ENCODE data around the gene MLXIP.
A peak's percentile ranks its signal among the peaks of the same experiment; 100 is the strongest.
"Not testable (repeated sequence)": the region's sequence is repeated elsewhere in the genome, so short reads cannot be mapped to it uniquely, and the experiment has no call there.

Gene MLXIP
- total RNA-seq: 79.0 to 116 reads per million in 2 donors

DNA sequence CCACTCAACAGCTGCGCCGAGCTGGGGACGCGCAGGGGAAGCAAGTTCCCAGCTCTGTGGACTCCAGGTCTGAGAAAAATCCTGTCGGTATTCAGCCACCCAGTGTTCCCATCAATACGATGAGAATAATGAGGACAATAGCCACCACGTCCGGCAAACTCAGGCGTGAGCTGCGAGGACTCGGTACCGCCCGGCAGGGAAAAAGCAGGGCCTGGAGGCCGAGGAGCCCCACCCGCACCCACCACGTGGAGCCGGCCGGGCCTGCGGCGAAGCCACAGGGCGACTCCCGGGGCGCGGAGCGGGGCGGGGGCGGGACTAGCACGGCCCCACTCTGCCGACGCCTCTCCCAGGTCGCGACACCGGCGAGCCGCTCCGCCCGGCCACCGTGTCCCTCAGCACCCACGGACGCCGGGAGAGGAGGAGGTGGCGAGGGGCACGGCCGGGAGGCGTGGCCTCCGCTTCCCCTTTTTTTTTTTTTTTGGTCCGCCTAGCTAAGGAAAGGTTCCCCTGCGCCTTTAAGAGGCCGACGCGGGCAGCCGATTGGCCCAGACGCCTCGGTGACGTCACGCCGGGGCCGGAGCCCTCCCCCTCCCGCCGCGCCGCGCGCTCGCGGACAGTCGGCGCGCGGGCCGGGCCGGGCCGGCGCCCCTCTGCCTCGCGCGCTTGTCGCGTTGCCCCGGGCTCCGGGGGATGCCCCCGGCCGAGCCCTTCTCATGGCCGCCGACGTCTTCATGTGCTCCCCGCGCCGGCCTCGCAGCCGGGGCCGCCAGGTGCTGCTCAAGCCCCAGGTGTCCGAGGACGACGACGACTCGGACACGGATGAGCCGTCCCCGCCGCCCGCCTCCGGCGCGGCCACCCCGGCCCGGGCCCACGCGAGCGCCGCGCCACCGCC, at the start of gene MLXIP:
MLXIP (plus strand) TSS at position 616 of the 892 bp plus-strand sequence; CDS start at position 714, 98 bp downstream.
- peak; percentile 84 for DNase-seq

GRCh38 chr12:122028905-122029560, 49.5 kb upstream of the MLXIP start:
- DNase-seq: no peak

DNA sequence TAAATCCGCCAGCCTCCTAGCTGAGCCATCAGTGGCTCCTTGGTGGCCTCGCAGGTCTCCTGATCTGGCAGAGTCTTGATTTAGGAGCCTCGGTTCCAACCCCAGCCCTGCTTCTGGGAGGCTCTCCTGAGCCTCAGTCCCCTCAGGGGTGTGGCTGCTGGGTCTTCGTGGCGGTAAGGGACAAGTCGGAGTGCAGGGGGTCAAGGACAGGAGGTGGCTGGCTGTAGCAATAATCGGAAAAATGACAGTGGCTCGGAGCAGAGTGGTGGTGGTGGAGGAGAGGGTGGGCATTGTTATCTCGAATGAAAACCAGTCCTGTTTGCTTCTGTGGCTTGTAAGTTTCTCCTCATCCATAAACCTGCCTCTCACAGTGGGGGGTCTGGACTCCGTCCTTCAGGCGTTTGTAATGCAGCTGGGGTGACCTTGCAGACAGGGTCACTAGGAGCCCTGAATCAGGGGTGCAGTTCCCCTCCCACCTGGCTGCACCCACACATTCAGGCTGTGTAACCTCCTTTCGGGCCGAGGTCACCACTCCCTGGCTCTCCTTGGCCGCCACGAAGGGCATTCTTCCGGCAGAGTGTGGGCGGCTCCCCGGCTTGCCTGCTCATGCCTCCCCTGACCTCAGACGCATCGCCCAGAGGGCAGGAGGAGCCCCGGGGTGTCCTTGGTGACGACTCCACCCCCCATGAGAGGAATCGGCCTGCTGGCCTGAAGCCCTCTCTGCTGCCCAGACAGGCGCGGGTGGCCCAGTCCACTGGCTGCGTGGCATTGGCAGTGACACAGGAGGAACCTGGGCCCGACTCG, 48.7 kb upstream of the MLXIP start:
- no peak for DNase-seq

- DNase-seq: no peak
Observed at GRCh38 chr12:122030424-122031035, 48.0 kb upstream of the MLXIP start.

DNA sequence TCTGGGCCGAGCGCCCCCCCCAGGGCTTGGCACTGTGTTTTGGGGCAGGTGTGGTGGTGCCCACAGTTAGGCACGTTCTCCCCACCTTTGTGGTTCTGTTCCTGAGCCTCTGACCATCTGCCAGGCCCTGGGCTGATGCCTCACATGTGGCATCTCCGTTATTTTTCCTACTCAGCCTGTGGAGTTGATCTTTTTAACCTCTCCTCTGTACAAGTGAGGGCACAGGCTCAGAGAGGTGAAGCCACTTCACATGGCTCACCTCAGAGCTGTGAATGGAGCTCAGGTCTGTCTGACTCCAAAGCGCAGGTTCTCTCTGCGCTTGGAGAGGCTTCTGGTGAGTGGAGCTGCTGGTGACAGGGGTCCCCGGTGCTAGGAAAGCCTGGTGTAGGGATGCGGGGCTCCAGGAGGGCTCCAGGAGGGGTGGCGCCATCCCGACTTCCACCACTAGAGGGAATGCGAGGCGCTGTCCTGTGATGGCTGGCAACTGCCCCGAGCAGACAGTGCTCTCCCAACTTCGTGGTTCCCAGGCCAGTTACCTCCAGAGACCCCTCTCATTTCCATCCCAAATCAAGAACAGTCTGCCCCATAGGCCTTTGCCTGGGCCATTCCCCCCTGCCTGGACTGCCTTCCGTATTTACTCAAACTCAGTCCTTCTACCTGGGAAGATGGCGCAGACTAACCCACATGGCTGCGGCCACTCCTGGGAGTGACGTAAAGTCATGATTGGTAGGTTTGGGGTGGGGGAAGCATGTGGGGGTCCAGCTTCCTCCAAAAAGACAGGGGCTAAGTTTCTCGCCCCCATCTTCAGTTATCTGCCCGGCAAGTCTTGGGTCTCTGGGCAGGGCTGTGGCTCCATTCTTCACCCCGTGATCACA, 47.0 kb upstream of the MLXIP start:
- no peak for DNase-seq

DNA sequence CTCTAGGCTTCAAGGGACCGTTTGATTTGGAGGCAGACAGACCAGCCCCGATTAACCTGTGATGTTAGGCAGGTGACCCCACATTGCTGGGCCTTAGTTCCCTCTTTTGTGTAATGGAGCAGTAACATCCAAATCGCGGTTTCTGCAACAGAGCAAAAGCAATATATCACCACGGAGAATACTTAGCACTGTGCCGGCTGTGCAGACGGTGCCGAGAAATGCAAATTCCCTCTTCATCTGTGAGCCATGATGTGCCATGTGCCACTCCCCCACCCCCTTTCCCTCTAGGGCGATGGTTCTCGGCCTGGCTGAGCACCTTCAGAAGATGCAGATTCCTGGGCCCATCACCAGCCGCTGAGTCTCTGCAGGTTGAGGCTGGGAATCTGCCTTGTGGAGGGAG, 46.0 kb upstream of the MLXIP start:
- DNase-seq: no peak

DNA sequence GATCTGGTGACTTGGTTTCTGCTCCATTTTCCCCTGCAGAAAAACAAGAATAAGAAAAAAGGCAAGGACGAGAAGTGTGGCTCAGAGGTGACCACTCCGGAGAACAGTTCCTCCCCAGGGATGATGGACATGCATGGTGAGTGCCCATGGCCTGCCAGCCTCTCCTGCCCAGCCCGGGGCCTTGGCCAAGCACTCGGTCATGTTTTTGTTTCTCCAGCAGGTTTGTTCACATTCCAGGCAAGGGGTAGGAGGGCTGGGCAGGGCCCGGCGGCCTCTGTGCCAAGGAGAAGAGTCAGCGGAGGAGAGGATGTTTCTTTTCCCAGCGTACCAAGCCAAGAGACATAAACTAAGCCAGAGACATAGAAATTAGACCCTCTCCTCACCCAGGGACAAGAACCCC, 43.3 kb upstream of the MLXIP start:
- DNase-seq: no peak

DNA sequence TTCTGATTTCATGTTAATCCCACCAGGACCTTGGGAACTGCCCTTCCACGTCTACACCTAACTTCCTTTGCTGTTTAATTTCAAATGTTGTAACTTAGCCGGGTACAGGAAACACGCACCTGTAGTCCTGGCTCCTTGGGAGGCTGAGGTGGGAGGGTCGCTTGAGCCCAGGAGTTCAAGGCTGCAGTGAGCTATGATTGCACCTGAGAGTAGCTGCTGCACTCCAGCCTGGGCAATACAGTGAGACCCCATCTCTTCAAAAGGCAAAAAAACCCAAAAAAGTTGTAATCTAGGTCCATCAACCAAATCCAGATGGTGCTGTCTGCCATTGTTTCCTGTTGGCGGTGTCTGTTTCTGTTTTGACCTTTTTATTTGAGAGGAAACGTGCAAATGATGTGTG, 42.4 kb upstream of the MLXIP start:
- DNase-seq: no peak

- DNase-seq: no peak
Observed at GRCh38 chr12:122040579-122041386, 37.8 kb upstream of the MLXIP start.

DNA sequence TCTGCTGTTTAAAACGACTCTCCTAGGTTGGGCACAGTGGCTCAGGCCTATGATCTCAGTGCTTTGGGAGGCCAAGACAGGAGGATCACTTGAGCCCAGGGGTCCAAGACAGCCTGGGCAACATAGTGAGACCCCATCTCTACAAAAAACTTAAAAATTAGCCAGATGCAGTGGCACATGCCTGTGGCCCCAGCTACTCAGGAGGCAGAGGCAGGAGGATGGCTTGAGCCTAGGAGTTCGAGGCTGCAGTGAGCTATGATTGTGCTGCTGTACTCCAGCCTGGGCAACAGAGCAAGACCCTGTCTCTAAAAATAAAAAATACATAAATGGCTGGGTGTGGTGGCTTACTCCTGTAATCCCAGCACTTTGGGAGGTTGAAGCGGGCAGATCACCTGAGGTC, 37.1 kb upstream of the MLXIP start:
- DNase-seq: not testable (repeated sequence)

DNA sequence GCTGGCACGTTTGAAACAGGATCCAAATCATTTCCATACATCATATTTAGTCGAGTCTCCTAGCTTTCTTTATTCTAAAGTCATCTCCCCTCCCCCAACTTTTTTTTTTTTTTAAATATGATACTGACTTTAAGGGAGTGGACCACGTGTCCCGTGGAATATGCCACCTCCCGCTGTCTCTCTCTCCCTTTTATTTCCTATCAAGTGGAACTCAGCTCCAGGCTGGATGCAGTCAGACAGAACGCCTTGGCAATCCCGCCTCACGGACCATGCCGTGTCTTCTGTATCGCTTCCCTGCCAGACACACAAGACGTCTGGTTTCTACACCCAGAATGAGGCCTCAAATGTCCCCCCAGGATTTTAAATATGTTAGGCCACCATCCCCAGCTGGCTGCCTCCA, 35.6 kb upstream of the MLXIP start:
- no peak for DNase-seq

GRCh38 chr12:122043476-122043875, 35.1 kb upstream of the MLXIP start:
- DNase-seq: no peak

DNA sequence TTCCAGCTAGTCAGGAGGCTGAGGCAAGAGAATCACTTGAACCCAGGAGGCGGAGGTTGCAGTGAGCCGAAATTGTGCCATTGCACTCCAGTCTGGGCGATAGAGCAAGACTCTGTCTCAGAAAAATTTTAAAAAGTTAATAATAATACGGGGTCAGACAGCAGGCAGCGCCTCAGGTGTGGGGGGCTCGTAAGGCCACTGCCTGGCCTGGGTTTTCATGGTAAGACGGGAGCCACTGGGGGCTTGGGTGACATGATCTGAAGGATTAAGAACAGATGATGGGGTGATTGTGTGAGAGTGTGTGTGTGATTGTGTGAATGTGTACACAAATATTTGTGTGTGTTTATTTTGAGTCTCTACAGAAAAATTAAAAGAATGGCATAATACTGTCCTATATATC, 33.3 kb upstream of the MLXIP start:
- DNase-seq: no peak

- DNase-seq: no peak
Observed at GRCh38 chr12:122046145-122046544, 32.4 kb upstream of the MLXIP start.

DNA sequence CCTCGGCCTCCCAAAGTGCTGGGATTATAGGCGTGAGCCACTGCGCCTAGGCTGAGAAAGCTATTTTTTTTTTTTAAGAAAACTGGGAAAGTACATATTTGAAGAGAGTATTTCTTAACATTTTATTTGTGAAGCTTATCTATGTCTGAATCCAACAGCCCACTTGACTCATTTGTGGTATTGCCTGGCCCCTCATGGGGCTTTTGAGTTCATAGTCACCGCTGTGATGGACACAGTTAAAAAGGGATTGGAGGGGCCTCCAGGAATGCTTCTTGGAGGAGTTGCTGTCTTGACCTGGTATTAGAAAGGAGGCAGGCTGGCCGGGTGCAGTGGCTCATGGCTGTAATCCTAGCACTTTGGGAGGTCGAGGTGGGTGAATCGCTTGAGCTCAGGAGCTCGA, 30.4 kb upstream of the MLXIP start:
- DNase-seq: no peak

GRCh38 chr12:122049827-122050226, 28.7 kb upstream of the MLXIP start:
- DNase-seq: no peak

DNA sequence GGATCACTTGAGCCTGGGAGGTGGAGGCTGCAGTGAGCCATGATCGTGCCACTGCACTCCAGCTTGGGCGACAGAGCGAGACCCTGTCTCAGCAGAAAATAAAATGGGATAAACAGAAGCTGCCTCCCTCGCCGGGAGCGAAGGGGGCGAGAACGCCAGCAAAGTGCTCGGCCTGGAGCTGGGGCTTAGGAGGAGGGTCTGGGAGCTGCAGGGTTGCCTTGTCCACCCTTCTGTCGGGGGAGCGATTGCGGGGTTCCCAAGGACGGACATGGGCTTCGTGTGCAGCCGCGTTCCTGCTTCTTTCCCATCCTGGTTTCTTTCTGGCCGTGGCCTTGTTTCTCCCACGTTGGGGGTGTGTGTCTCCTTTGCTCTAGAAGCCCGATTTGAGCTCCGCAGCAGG, 27.9 kb upstream of the MLXIP start:
- DNase-seq: no peak

GRCh38 chr12:122051231-122051876, 27.2 kb upstream of the MLXIP start:
- no peak for DNase-seq

- DNase-seq: no peak
Observed at GRCh38 chr12:122052285-122052684, 26.3 kb upstream of the MLXIP start.

DNA sequence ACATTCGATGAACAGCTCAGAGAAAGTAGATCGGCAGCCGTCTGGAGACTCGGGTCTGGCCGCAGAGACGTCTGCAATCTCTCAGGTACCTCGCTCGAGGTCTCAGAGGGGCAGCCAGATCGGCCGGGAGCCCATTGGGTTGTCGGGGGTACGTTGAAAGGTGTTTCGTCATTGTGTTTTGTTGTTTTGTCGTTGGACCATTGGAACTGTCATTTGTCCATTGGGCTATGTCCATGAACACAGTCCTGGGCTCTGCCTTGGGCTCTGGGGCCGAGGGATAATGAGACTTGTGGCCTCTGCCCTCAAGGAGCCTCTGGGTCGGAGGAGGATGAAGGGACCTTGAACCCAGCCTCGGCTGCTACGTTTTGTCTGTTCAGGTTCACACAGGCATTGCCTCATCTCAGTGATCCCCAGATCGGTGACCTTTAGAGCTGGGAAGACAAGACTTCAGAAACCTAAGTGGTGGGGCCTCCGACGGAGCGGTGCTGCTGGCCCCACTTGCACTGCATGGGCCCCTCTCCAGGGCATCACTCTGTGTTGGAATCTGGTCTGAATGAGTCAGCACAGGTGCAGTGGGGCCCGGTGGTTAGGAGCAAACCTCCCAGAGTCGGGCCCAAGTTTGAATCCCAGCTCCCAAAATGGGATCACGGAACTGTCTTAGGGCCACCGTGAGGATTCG, 23.6 kb upstream of the MLXIP start:
- no peak for DNase-seq
